ENCODE measurements around the gene LPIN1. TPM values are rescaled to one million over a fixed set of nuclear protein-coding genes. Genes with fewer than 3 reads are reported as not detected.

LPIN1 gene
- total RNA-seq, 1 experiment from 2014 or later = 13.9 TPM

DNA sequence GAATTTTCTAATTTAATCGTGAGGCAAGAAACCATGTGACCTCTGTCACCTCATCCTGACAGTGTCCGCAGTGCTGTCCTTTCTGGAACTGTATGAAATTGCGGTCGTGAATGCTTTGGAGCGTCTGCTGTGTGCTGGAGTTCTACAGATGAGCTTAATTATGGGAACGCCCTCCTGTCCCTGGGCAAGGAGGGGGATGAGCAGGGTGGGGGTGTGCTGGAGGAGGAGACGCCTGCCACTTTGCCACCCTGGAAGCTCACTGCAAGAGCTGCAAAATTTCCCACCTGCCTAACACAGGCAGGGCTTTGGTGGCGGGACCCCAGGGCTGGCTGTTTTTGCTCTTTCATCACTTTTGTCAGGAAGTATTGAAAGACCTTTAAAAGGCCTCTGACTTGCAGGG is 6.5 kb downstream of the LPIN1 start:
- H3K4me3 Mint-ChIP-seq = no peak overlapping the region
- ATAC-seq (no peak), DNase-seq (ENCODE audit: low spot score) (no peak)
- H3K27me3 Mint-ChIP-seq (ENCODE audit: low read depth) = peaks cover under 1% of the 10 kb centered on the region; the same call in 1 of the 2 replicates
- ChIA-PET CTCF (interaction anchor here (0.7 to 2.5 kb wide), 6 partner anchors 8 to 448 kb away, joined by 3 to 15 read pairs (median 4); no protein-coding TSS in a partner anchor), POLR2A (interaction anchor here (1.3 kb wide), 1 partner anchor 67 kb away, joined by 3 read pairs; no protein-coding TSS in a partner anchor)
- H3K27ac Mint-ChIP-seq = no peak overlapping the region
- peaks cover 2% of the 10 kb centered on the region; the same call in 1 of the 2 replicates for H3K9me3 Mint-ChIP-seq
- peaks cover 56% of the 10 kb centered on the region for H3K4me1 Mint-ChIP-seq
- peaks cover 2% of the 10 kb centered on the region; the same call in 1 of the 2 replicates for H3K36me3 Mint-ChIP-seq
- TF ChIP-seq NFE2L1 (CRISPR knock-in tag; IDR thresholded peaks at IDR 0.05) = no peak
- TF ChIP-seq, protein P1, sequence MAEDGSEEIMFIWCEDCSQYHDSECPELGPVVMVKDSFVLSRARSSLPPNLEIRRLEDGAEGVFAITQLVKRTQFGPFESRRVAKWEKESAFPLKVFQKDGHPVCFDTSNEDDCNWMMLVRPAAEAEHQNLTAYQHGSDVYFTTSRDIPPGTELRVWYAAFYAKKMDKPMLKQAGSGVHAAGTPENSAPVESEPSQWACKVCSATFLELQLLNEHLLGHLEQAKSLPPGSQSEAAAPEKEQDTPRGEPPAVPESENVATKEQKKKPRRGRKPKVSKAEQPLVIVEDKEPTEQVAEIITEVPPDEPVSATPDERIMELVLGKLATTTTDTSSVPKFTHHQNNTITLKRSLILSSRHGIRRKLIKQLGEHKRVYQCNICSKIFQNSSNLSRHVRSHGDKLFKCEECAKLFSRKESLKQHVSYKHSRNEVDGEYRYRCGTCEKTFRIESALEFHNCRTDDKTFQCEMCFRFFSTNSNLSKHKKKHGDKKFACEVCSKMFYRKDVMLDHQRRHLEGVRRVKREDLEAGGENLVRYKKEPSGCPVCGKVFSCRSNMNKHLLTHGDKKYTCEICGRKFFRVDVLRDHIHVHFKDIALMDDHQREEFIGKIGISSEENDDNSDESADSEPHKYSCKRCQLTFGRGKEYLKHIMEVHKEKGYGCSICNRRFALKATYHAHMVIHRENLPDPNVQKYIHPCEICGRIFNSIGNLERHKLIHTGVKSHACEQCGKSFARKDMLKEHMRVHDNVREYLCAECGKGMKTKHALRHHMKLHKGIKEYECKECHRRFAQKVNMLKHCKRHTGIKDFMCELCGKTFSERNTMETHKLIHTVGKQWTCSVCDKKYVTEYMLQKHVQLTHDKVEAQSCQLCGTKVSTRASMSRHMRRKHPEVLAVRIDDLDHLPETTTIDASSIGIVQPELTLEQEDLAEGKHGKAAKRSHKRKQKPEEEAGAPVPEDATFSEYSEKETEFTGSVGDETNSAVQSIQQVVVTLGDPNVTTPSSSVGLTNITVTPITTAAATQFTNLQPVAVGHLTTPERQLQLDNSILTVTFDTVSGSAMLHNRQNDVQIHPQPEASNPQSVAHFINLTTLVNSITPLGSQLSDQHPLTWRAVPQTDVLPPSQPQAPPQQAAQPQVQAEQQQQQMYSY (CRISPR knock-in tag; IDR thresholded peaks at IDR 0.05) = no peak
- TF ChIP-seq ZNF423 (CRISPR knock-in tag; IDR thresholded peaks at IDR 0.05) = no peak
- TF ChIP-seq TEAD1 (CRISPR knock-in tag; IDR thresholded peaks at IDR 0.05) = no peak
- TF ChIP-seq ARID4B (CRISPR knock-in tag; IDR thresholded peaks at IDR 0.05; ENCODE audit: borderline replicate concordance) = no peak
- TF ChIP-seq TP53 (CRISPR knock-in tag; IDR thresholded peaks at IDR 0.05) = no peak
- TF ChIP-seq FOXP1 (CRISPR knock-in tag; IDR thresholded peaks at IDR 0.05; ENCODE audit: borderline replicate concordance) = no peak
- TF ChIP-seq, protein P2, sequence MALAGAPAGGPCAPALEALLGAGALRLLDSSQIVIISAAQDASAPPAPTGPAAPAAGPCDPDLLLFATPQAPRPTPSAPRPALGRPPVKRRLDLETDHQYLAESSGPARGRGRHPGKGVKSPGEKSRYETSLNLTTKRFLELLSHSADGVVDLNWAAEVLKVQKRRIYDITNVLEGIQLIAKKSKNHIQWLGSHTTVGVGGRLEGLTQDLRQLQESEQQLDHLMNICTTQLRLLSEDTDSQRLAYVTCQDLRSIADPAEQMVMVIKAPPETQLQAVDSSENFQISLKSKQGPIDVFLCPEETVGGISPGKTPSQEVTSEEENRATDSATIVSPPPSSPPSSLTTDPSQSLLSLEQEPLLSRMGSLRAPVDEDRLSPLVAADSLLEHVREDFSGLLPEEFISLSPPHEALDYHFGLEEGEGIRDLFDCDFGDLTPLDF (CRISPR knock-in tag; IDR thresholded peaks at IDR 0.05) = no peak
- TF ChIP-seq USF1 (CRISPR knock-in tag; IDR thresholded peaks at IDR 0.05) = no peak
- no peak for TF ChIP-seq CTCF (IDR thresholded peaks at IDR 0.05)
- no peak for TF ChIP-seq NR3C1 (CRISPR knock-in tag; conservative IDR thresholded peaks at IDR 0.05; ENCODE audit: low read depth)
- no peak for TF ChIP-seq NFYB (CRISPR knock-in tag; conservative IDR thresholded peaks at IDR 0.05; ENCODE audit: low read depth)
- TF ChIP-seq TCF7 (CRISPR knock-in tag; IDR thresholded peaks at IDR 0.05; ENCODE audit: low read depth) = no peak
